ENCODE results near the gene TRMO.

The TRMO gene

GRCh38 chr9:97910357-97910756 is 11.9 kb downstream of the TRMO start:
- Histone ChIP-seq H3K9ac (ENCODE audit: low read length) (no peak overlapping the region), H3K9me2 (ENCODE audit: low read depth, low read length) (no peaks in the 10 kb centered on the region), H4K20me1 (ENCODE audit: insufficient read depth, low read length) (no peaks in the 10 kb centered on the region), H3K36me3 (ENCODE audit: insufficient read depth, low read length) (peaks cover 57% of the 10 kb centered on the region; the same call in 1 of the 2 replicates), H3F3A (ENCODE audit: insufficient read depth, low read length) (no peaks in the 10 kb centered on the region), H3K27me3 (ENCODE audit: insufficient read depth, low read length) (no peaks in the 10 kb centered on the region), H3K27ac (ENCODE audit: low read depth, low read length, poor library complexity, severe bottlenecking) (no peak overlapping the region), H2AFZ (ENCODE audit: low read length) (no peak overlapping the region), H3K4me2 (ENCODE audit: low read length) (no peak overlapping the region), H3K9me3 (ENCODE audit: low read length) (no peaks in the 10 kb centered on the region), H3K4me3 (ENCODE audit: low read depth, low read length, poor library complexity, severe bottlenecking) (no peak overlapping the region), H3K79me2 (ENCODE audit: insufficient read depth, low read length) (no peaks in the 10 kb centered on the region), H3K4me1 (ENCODE audit: insufficient read depth, low read length, severe bottlenecking) (peaks cover 13% of the 10 kb centered on the region)
- TF ChIP-seq CTCF (IDR thresholded peaks at IDR 0.05; ENCODE audit: low read length), result no peak

- H2AFZ ChIP-seq (ENCODE audit: low read length), result no peak overlapping the region
- H3K9me2 ChIP-seq (ENCODE audit: low read depth, low read length), result no peaks in the 10 kb centered on the region
- peaks cover 13% of the 10 kb centered on the region for H3K4me1 ChIP-seq (ENCODE audit: insufficient read depth, low read length, severe bottlenecking)
- no peaks in the 10 kb centered on the region for H3F3A ChIP-seq (ENCODE audit: insufficient read depth, low read length)
- H3K4me2 ChIP-seq (ENCODE audit: low read length), result no peak overlapping the region
- H3K9me3 ChIP-seq (ENCODE audit: low read length), result no peaks in the 10 kb centered on the region
- no peak overlapping the region for H3K27ac ChIP-seq (ENCODE audit: low read depth, low read length, poor library complexity, severe bottlenecking)
- no peak overlapping the region for H3K4me3 ChIP-seq (ENCODE audit: low read depth, low read length, poor library complexity, severe bottlenecking)
- peaks cover 59% of the 10 kb centered on the region; the same call in 1 of the 2 replicates for H3K36me3 ChIP-seq (ENCODE audit: insufficient read depth, low read length)
- H3K9ac ChIP-seq (ENCODE audit: low read length), result no peak overlapping the region
- H3K27me3 ChIP-seq (ENCODE audit: insufficient read depth, low read length), result no peaks in the 10 kb centered on the region
- H4K20me1 ChIP-seq (ENCODE audit: insufficient read depth, low read length), result no peaks in the 10 kb centered on the region
- no peak for TF ChIP-seq CTCF (IDR thresholded peaks at IDR 0.05; ENCODE audit: low read length)
- TF ChIP-seq EZH2 (IDR thresholded peaks at IDR 0.05; ENCODE audit: borderline replicate concordance, low read length), result no peak
- H3K79me2 ChIP-seq (ENCODE audit: insufficient read depth, low read length), result no peaks in the 10 kb centered on the region
Measured at GRCh38 chr9:97908705-97909104, 13.6 kb downstream of the TRMO start.

- H3K27ac ChIP-seq (ENCODE audit: low read depth, low read length, poor library complexity, severe bottlenecking), result no peak overlapping the region
- H3K27me3 ChIP-seq (ENCODE audit: insufficient read depth, low read length), result no peaks in the 10 kb centered on the region
- H3K79me2 ChIP-seq (ENCODE audit: insufficient read depth, low read length), result no peaks in the 10 kb centered on the region
- peaks cover 53% of the 10 kb centered on the region; the same call in 1 of the 2 replicates for H3K36me3 ChIP-seq (ENCODE audit: insufficient read depth, low read length)
- H3F3A ChIP-seq (ENCODE audit: insufficient read depth, low read length), result no peaks in the 10 kb centered on the region
- no peaks in the 10 kb centered on the region for H4K20me1 ChIP-seq (ENCODE audit: insufficient read depth, low read length)
- peaks cover 13% of the 10 kb centered on the region for H3K4me1 ChIP-seq (ENCODE audit: insufficient read depth, low read length, severe bottlenecking)
- no peaks in the 10 kb centered on the region for H3K9me3 ChIP-seq (ENCODE audit: low read length)
- no peak overlapping the region for H3K9ac ChIP-seq (ENCODE audit: low read length)
- no peak overlapping the region for H3K4me2 ChIP-seq (ENCODE audit: low read length)
- no peak overlapping the region for H2AFZ ChIP-seq (ENCODE audit: low read length)
- H3K9me2 ChIP-seq (ENCODE audit: low read depth, low read length), result no peaks in the 10 kb centered on the region
- no peak overlapping the region for H3K4me3 ChIP-seq (ENCODE audit: low read depth, low read length, poor library complexity, severe bottlenecking)
- TF ChIP-seq CTCF (IDR thresholded peaks at IDR 0.05; ENCODE audit: low read length), result no peak
- TF ChIP-seq EZH2 (IDR thresholded peaks at IDR 0.05; ENCODE audit: borderline replicate concordance, low read length), result no peak
Measured at GRCh38 chr9:97907632-97908031, 14.7 kb downstream of the TRMO start.

Data from OCI-LY1 (cell line).